ENCODE measurements around the gene VWA8.
"Not testable (repeated sequence)": the region's sequence is repeated elsewhere in the genome, so short reads cannot be mapped to it uniquely, and the experiment has no call there.

VWA8 gene

GRCh38 chr13:41543664-41544300, 417.1 kb downstream of the VWA8 start:
- no peak overlapping the region for H3K27ac ChIP-seq
- TF ChIP-seq ZFX (IDR thresholded peaks at IDR 0.05) (no peak), CTCF (conservative IDR thresholded peaks at IDR 0.05) (no peak)

GRCh38 chr13:41542799-41543198, 418.1 kb downstream of the VWA8 start:
- H3K27ac ChIP-seq = not testable (repeated sequence)

- H3K27ac ChIP-seq = no peak overlapping the region
- no peak for TF ChIP-seq ZFX (IDR thresholded peaks at IDR 0.05)
Observed at GRCh38 chr13:41542281-41542680, 418.6 kb downstream of the VWA8 start.

- no peak overlapping the region for H3K27ac ChIP-seq
- no peak for TF ChIP-seq CTCF (conservative IDR thresholded peaks at IDR 0.05)
Observed at GRCh38 chr13:41541142-41541938, 419.6 kb downstream of the VWA8 start.

GRCh38 chr13:41540240-41540639, 420.7 kb downstream of the VWA8 start:
- H3K27ac ChIP-seq = not testable (repeated sequence)

- H3K27ac ChIP-seq = no peak overlapping the region
- TF ChIP-seq ZFX (IDR thresholded peaks at IDR 0.05) (no peak), CTCF (conservative IDR thresholded peaks at IDR 0.05) (no peak)
Observed at GRCh38 chr13:41533266-41534052, 427.4 kb downstream of the VWA8 start.

GRCh38 chr13:41528021-41528420, 432.9 kb downstream of the VWA8 start:
- TF ChIP-seq ZFX (IDR thresholded peaks at IDR 0.05) (no peak), CTCF (conservative IDR thresholded peaks at IDR 0.05) (no peak)
- no peak overlapping the region for H3K27ac ChIP-seq

GRCh38 chr13:41520660-41521630, 440.0 kb downstream of the VWA8 start:
- TF ChIP-seq CTCF (conservative IDR thresholded peaks at IDR 0.05) (no peak), ZFX (IDR thresholded peaks at IDR 0.05) (no peak)
- no peak overlapping the region for H3K27ac ChIP-seq

All from C4-2B (cell line).